ENCODE data around the gene CFAP100. TPM values are rescaled to one million over a fixed set of nuclear protein-coding genes. Genes with fewer than 3 reads are reported as not detected.

Gene CFAP100
- total RNA-seq, 4 donors from 2014 or later: not detected

GRCh38 chr3:126353694-126354321 lies 40.9 kb upstream of the CFAP100 start:
- Histone ChIP-seq H3K9me3 (no peaks in the 10 kb centered on the region), H3K4me3 (peak overlapping the region; percentile 97 to 99 (median 98)), H3K4me1 (peaks cover 78 to 80% (median 79%) of the 10 kb centered on the region in 4 donors), H3K27me3 (no peaks in the 10 kb centered on the region), H3K36me3 (peaks cover 32 to 57% (median 40%) of the 10 kb centered on the region in 4 donors), H3K27ac (replicated peaks in 1 of 4) (peak overlapping the region; percentile 92 to 100 (median 98))
- intact Hi-C loops (cut with DNase I): loop anchor here (5.0 kb wide), 1 partner anchor 47 kb away; no protein-coding TSS in a partner anchor
- WGBS: 83% methylated on average over 8 of the region's 8 CpGs
- TF ChIP-seq, protein P1, sequence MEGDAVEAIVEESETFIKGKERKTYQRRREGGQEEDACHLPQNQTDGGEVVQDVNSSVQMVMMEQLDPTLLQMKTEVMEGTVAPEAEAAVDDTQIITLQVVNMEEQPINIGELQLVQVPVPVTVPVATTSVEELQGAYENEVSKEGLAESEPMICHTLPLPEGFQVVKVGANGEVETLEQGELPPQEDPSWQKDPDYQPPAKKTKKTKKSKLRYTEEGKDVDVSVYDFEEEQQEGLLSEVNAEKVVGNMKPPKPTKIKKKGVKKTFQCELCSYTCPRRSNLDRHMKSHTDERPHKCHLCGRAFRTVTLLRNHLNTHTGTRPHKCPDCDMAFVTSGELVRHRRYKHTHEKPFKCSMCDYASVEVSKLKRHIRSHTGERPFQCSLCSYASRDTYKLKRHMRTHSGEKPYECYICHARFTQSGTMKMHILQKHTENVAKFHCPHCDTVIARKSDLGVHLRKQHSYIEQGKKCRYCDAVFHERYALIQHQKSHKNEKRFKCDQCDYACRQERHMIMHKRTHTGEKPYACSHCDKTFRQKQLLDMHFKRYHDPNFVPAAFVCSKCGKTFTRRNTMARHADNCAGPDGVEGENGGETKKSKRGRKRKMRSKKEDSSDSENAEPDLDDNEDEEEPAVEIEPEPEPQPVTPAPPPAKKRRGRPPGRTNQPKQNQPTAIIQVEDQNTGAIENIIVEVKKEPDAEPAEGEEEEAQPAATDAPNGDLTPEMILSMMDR (IDR thresholded peaks at IDR 0.05): no peak
- TF ChIP-seq POLR2A (IDR thresholded peaks at IDR 0.05; ENCODE audit: low read depth) (no peak), POLR2AphosphoS5 (IDR thresholded peaks at IDR 0.05) (no peak), EP300 (IDR thresholded peaks at IDR 0.05) (no peak)
- no peak for DNase-seq (ENCODE audit: extremely low spot score)

DNA sequence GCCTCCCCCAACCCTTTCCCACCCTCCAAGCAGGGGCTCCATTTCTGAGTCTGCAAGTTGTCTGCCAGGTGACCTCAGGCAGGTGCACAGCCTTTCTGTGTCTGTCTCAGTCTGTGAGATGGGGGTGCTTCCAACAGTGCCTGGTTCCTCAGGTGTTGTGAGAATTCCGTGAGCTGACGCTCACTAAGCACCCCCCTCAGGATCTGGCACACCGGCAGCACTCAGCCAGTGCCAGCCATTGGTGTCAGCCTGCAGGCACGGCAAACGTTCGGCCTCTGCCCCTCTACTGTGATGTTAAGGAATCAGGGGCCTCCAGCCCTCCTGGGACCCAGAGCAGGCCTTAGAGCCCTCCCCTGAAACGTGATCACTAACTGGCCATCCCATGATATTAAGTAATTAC lies 39.9 kb upstream of the CFAP100 start:
- peak overlapping the region; percentile 97 to 99 (median 98) for H3K4me3 ChIP-seq
- peaks cover 0 to 2% (median 0%) of the 10 kb centered on the region in 4 donors for H3K27me3 ChIP-seq
- TF ChIP-seq POLR2A (IDR thresholded peaks at IDR 0.05; ENCODE audit: low read depth) (no peak), EP300 (IDR thresholded peaks at IDR 0.05) (no peak), POLR2AphosphoS5 (IDR thresholded peaks at IDR 0.05) (no peak)
- TF ChIP-seq, protein P1 (IDR thresholded peaks at IDR 0.05): no peak
- peaks cover 0 to 7% (median 0%) of the 10 kb centered on the region in 4 donors for H3K9me3 ChIP-seq
- 80% methylated on average over 7 of the region's 7 CpGs for WGBS
- peak overlapping the region; percentile 92 to 100 (median 98) for H3K27ac ChIP-seq (replicated peaks in 1 of 4)
- DNase-seq (ENCODE audit: extremely low spot score): no peak
- peaks cover 68 to 71% (median 69%) of the 10 kb centered on the region in 4 donors for H3K4me1 ChIP-seq
- peaks cover 24 to 47% (median 31%) of the 10 kb centered on the region in 4 donors for H3K36me3 ChIP-seq
- intact Hi-C loops (cut with DNase I): loop anchor here (5.0 kb wide), 1 partner anchor 47 kb away; no protein-coding TSS in a partner anchor

DNA sequence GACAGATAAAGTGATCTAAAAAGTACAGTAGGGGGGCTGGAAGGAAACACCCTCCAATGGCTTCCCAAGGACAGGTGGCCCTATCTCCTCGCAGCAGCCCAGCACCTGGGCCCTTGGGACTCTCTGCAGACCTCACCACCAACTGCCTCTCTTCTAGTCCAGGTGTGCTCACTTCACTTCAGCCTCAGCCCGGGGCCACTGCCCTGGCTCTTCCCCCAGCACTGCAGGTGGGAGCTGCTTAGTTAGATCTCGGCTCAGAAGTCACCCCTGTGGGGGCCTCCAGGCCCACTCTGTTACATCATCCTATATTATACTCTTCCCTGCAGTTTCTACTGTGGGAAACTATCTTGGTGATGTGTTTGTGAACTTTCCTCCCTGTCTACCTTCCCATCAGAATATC lies 39.5 kb upstream of the CFAP100 start:
- H3K4me1 ChIP-seq: peaks cover 63 to 66% (median 65%) of the 10 kb centered on the region in 4 donors
- intact Hi-C loops (cut with DNase I): no loop called here
- peaks cover 21 to 43% (median 26%) of the 10 kb centered on the region in 4 donors for H3K36me3 ChIP-seq
- peaks cover 0 to 7% (median 0%) of the 10 kb centered on the region in 4 donors for H3K27me3 ChIP-seq
- peaks cover 0 to 9% (median 0%) of the 10 kb centered on the region in 4 donors for H3K9me3 ChIP-seq
- no peak for DNase-seq (ENCODE audit: extremely low spot score)
- H3K27ac ChIP-seq (replicated peaks in 1 of 4): peak overlapping the region; percentile 92 to 100 (median 98)
- TF ChIP-seq POLR2AphosphoS5 (IDR thresholded peaks at IDR 0.05) (no peak), POLR2A (IDR thresholded peaks at IDR 0.05; ENCODE audit: low read depth) (no peak)
- 55% methylated on average over 3 of the region's 3 CpGs for WGBS
- peak overlapping the region; percentile 97 to 99 (median 98) for H3K4me3 ChIP-seq

DNA sequence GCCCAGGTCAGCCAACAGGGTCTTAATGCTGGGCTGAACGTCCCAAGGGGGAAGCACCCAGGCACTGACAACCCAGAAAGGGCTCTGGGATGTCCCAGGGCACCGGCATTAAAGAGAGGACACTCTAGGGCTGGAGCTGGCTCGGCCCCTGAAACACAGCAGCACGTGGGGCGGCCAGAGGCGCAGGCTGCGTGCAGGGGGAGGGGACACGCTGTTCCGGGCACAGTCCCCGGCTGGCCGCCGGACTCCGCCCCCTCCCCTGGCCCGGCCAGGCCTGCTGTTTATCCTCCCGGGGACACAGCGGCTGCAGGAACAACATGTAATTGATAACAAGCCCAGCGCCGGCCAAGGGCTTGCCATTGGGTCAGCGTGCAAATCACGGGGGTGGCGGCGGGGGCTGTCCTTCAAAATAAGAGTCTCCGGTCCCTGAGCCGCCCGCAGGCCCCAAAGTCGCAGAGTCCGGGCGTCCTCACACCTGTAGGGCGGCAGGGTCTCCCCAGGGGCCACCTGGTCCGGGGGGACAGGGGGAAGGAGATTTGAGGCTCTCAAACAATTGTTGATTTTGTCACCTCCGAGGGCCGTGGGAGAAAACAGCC lies 38.8 kb upstream of the CFAP100 start:
- WGBS: 1% methylated on average over 12 of the region's 32 CpGs
- peaks cover 0 to 9% (median 0%) of the 10 kb centered on the region in 4 donors for H3K9me3 ChIP-seq
- peak overlapping the region; percentile 92 to 100 (median 98) for H3K27ac ChIP-seq (replicated peaks in 1 of 4)
- TF ChIP-seq POLR2AphosphoS5 (IDR thresholded peaks at IDR 0.05): peak; percentile 95 to 98
- TF ChIP-seq, protein P1 (IDR thresholded peaks at IDR 0.05): no peak
- TF ChIP-seq EP300 (IDR thresholded peaks at IDR 0.05): peak; percentile 98
- TF ChIP-seq POLR2A (IDR thresholded peaks at IDR 0.05; ENCODE audit: low read depth): peak; percentile 68
- H3K4me1 ChIP-seq: peaks cover 57 to 60% (median 58%) of the 10 kb centered on the region in 4 donors
- peak overlapping the region; percentile 97 to 99 (median 98) for H3K4me3 ChIP-seq
- H3K36me3 ChIP-seq: peaks cover 16 to 36% (median 22%) of the 10 kb centered on the region in 4 donors
- intact Hi-C loops (cut with DNase I): no loop called here
- peaks cover 0 to 13% (median 0%) of the 10 kb centered on the region in 4 donors for H3K27me3 ChIP-seq
- DNase-seq (ENCODE audit: extremely low spot score): peak; percentile 99
